Colon (tissue), 2 donors: ENCODE results near the gene SLC25A22.

Source experiments
- FAIRE-seq: peaks from 2 replicates; lab custom pipeline; 2012; peaks lifted over from hg19 to GRCh38; lab: Jason Lieb, UNC
- donor health status: control.
- donor health status: control.

The SLC25A22 gene

GRCh38 chr11:803467-803742, 5.3 kb upstream of the SLC25A22 start:
- FAIRE-seq = no peak

GRCh38 chr11:802693-803466, 4.8 kb upstream of the SLC25A22 start:
- FAIRE-seq = no peak

GRCh38 chr11:802018-802617, 4.0 kb upstream of the SLC25A22 start:
- no peak for FAIRE-seq

- no peak for FAIRE-seq
Observed at GRCh38 chr11:801097-801780, 3.2 kb upstream of the SLC25A22 start.

GRCh38 chr11:800473-800872, 2.4 kb upstream of the SLC25A22 start:
- no peak for FAIRE-seq

GRCh38 chr11:799641-800316, 1.7 kb upstream of the SLC25A22 start:
- no peak for FAIRE-seq

- no peak for FAIRE-seq
Observed at GRCh38 chr11:797296-798092, 587 bp downstream of the SLC25A22 start.

GRCh38 chr11:796565-797295, 1.4 kb downstream of the SLC25A22 start:
- FAIRE-seq = no peak

- no peak for FAIRE-seq
Observed at GRCh38 chr11:795634-796564, 2.2 kb downstream of the SLC25A22 start.

- FAIRE-seq = no peak
Observed at GRCh38 chr11:794766-795633, 3.1 kb downstream of the SLC25A22 start.

- no peak for FAIRE-seq
Observed at GRCh38 chr11:794013-794765, 3.9 kb downstream of the SLC25A22 start.

- FAIRE-seq = no peak
Observed at GRCh38 chr11:793556-793955, 4.5 kb downstream of the SLC25A22 start.

GRCh38 chr11:792873-793272, 5.2 kb downstream of the SLC25A22 start:
- FAIRE-seq = no peak

GRCh38 chr11:792535-792821, 5.6 kb downstream of the SLC25A22 start:
- no peak for FAIRE-seq

- no peak for FAIRE-seq
Observed at GRCh38 chr11:791658-792534, 6.2 kb downstream of the SLC25A22 start.

- FAIRE-seq = no peak
Observed at GRCh38 chr11:790721-791564, 7.1 kb downstream of the SLC25A22 start.

- FAIRE-seq = no peak
Observed at GRCh38 chr11:789943-790342, 8.1 kb downstream of the SLC25A22 start, which contains the start of gene CEND1. CEND1 (minus strand) TSS chr11:790090; CDS start chr11:788576, 1,514 bp downstream.
